Measurements from ENCODE around the gene TNXB.
"Not testable (repeated sequence)": the region's sequence is repeated elsewhere in the genome, so short reads cannot be mapped to it uniquely, and the experiment has no call there.

Gene TNXB

GRCh38 chr6:32035283-32036013 lies 73.7 kb downstream of the TNXB start:
- not testable (repeated sequence) for DNase-seq

- not testable (repeated sequence) for DNase-seq
Observed at GRCh38 chr6:32029553-32029952, 79.6 kb downstream of the TNXB start.

GRCh38 chr6:32028631-32029030 lies 80.5 kb downstream of the TNXB start:
- DNase-seq: not testable (repeated sequence)

GRCh38 chr6:32022100-32022499 lies 87.0 kb downstream of the TNXB start:
- DNase-seq: not testable (repeated sequence)

GRCh38 chr6:32014547-32014946 lies 94.6 kb downstream of the TNXB start, which contains the start of gene C4B:
TSS of gene C4B (plus strand) at chr6:32014795. CDS start at chr6:32014846, 51 bp downstream.
- DNase-seq: not testable (repeated sequence)

GRCh38 chr6:32013738-32014137 lies 95.4 kb downstream of the TNXB start:
- not testable (repeated sequence) for DNase-seq

- DNase-seq: not testable (repeated sequence)
Observed at GRCh38 chr6:32012941-32013617, 96.1 kb downstream of the TNXB start.

- DNase-seq: not testable (repeated sequence)
Observed at GRCh38 chr6:32010856-32011530, 98.1 kb downstream of the TNXB start.

GRCh38 chr6:32009537-32009936 lies 99.6 kb downstream of the TNXB start:
- DNase-seq: not testable (repeated sequence)

- DNase-seq: not testable (repeated sequence)
Observed at GRCh38 chr6:32008616-32009015, 100.5 kb downstream of the TNXB start.

GRCh38 chr6:32008037-32008436 lies 101.1 kb downstream of the TNXB start:
- DNase-seq: not testable (repeated sequence)

GRCh38 chr6:32007086-32007485 lies 102.1 kb downstream of the TNXB start:
- DNase-seq: not testable (repeated sequence)

- not testable (repeated sequence) for DNase-seq
Observed at GRCh38 chr6:32005991-32006529, 103.1 kb downstream of the TNXB start.

GRCh38 chr6:32005538-32005880 lies 103.6 kb downstream of the TNXB start:
- not testable (repeated sequence) for DNase-seq

GRCh38 chr6:32004864-32005537 lies 104.1 kb downstream of the TNXB start:
- not testable (repeated sequence) for DNase-seq

- DNase-seq: not testable (repeated sequence)
Observed at GRCh38 chr6:32004393-32004792, 104.7 kb downstream of the TNXB start.

- DNase-seq: not testable (repeated sequence)
Observed at GRCh38 chr6:32003301-32003700, 105.8 kb downstream of the TNXB start.

GRCh38 chr6:32002546-32003268 lies 106.4 kb downstream of the TNXB start:
- not testable (repeated sequence) for DNase-seq

- not testable (repeated sequence) for DNase-seq
Observed at GRCh38 chr6:31996385-31996784, 112.8 kb downstream of the TNXB start.

GRCh38 chr6:31994421-31994820 lies 114.7 kb downstream of the TNXB start:
- DNase-seq: not testable (repeated sequence)

All from NCI-H526 treated with DMSO at 0.1 percent for 48 hours (cell line).